Measurements from ENCODE around the gene PSMB5. TPM values are rescaled to one million over a fixed set of nuclear protein-coding genes. Genes with fewer than 3 reads are reported as not detected.

PSMB5 gene
- total and polyA plus RNA-seq, 3 donors from 2014 or later = 97.2 to 145 (median 123) TPM

- Histone ChIP-seq H3K9me3 (no peaks in the 10 kb centered on the region), H3K27ac (no peak overlapping the region), H3K36me3 (ENCODE audit: low read depth, missing control alignments) (no peaks in the 10 kb centered on the region), H3K27me3 (no peaks in the 10 kb centered on the region), H3K4me3 (no peak overlapping the region), H3K4me1 (peaks cover 2% of the 10 kb centered on the region)
- WGBS, 2 donors = 92 to 93% methylated on average over 2 of the region's 2 CpGs
- DNase-seq = no peak
- TF ChIP-seq, protein P1, sequence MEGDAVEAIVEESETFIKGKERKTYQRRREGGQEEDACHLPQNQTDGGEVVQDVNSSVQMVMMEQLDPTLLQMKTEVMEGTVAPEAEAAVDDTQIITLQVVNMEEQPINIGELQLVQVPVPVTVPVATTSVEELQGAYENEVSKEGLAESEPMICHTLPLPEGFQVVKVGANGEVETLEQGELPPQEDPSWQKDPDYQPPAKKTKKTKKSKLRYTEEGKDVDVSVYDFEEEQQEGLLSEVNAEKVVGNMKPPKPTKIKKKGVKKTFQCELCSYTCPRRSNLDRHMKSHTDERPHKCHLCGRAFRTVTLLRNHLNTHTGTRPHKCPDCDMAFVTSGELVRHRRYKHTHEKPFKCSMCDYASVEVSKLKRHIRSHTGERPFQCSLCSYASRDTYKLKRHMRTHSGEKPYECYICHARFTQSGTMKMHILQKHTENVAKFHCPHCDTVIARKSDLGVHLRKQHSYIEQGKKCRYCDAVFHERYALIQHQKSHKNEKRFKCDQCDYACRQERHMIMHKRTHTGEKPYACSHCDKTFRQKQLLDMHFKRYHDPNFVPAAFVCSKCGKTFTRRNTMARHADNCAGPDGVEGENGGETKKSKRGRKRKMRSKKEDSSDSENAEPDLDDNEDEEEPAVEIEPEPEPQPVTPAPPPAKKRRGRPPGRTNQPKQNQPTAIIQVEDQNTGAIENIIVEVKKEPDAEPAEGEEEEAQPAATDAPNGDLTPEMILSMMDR (IDR thresholded peaks at IDR 0.05) = no peak
- TF ChIP-seq POLR2A (IDR thresholded peaks at IDR 0.05) = no peak
- intact Hi-C loops (cut with DNase I; ENCODE audit: low total_unique reads) = no loop called here
These were observed 33.8 kb downstream of the PSMB5 start for GRCh38 chr14:23000860-23001259.

DNA sequence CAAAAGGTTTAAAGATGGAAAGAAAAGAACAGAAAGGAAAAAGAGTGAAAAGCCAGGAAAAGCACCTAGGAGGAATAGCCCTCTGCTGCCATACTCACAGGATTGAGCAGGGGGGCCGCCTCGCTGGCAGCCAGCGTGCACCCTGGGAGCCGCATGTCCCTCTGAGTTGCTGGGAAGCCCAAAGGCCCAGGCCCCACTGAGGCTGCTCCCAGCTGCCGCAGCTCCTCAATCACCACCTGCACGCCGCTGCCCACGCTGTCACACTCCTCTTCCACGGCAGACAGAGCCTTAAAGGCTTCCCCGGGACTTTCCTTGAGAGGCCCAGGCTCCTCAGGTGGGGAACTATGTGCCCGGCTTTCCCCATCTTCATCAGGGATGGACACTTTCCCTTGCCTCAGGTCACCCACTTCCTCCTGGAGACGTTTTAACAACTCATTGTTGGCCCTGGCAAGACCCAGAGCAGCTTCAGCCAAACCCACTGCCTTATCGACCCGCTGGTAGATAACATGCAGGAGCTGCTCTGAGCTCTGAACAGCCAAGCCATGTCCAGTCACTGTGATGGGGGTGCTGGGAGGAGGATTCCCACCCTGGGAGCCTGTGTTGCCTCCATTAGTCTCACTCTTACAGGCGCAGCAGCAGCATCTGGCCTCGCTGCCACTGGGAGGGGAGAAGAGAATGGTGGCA, 36.2 kb downstream of the PSMB5 start:
- DNase-seq = no peak
- Histone ChIP-seq H3K27ac (no peak overlapping the region), H3K27me3 (no peaks in the 10 kb centered on the region), H3K4me3 (no peak overlapping the region), H3K9me3 (no peaks in the 10 kb centered on the region), H3K36me3 (ENCODE audit: low read depth, missing control alignments) (no peaks in the 10 kb centered on the region), H3K4me1 (peaks cover 3% of the 10 kb centered on the region)
- intact Hi-C loops (cut with DNase I; ENCODE audit: low total_unique reads) = no loop called here
- 68 to 85% methylated on average over 15 to 16 of the region's 16 CpGs for WGBS, 2 donors
- TF ChIP-seq POLR2A (IDR thresholded peaks at IDR 0.05) = no peak

- Histone ChIP-seq H3K27me3 (no peaks in the 10 kb centered on the region), H3K4me3 (no peak overlapping the region), H3K9me3 (no peaks in the 10 kb centered on the region), H3K27ac (no peak overlapping the region), H3K4me1 (peaks cover 3% of the 10 kb centered on the region), H3K36me3 (ENCODE audit: low read depth, missing control alignments) (no peaks in the 10 kb centered on the region)
- peak; percentile 46 for DNase-seq
- TF ChIP-seq, protein P1 (IDR thresholded peaks at IDR 0.05) = no peak
- no peak for TF ChIP-seq POLR2A (IDR thresholded peaks at IDR 0.05)
- intact Hi-C loops (cut with DNase I; ENCODE audit: low total_unique reads) = no loop called here
- WGBS, 2 donors = 57 to 68% methylated on average over 9 of the region's 9 CpGs
These were observed 36.9 kb downstream of the PSMB5 start for GRCh38 chr14:22997676-22998323.

DNA sequence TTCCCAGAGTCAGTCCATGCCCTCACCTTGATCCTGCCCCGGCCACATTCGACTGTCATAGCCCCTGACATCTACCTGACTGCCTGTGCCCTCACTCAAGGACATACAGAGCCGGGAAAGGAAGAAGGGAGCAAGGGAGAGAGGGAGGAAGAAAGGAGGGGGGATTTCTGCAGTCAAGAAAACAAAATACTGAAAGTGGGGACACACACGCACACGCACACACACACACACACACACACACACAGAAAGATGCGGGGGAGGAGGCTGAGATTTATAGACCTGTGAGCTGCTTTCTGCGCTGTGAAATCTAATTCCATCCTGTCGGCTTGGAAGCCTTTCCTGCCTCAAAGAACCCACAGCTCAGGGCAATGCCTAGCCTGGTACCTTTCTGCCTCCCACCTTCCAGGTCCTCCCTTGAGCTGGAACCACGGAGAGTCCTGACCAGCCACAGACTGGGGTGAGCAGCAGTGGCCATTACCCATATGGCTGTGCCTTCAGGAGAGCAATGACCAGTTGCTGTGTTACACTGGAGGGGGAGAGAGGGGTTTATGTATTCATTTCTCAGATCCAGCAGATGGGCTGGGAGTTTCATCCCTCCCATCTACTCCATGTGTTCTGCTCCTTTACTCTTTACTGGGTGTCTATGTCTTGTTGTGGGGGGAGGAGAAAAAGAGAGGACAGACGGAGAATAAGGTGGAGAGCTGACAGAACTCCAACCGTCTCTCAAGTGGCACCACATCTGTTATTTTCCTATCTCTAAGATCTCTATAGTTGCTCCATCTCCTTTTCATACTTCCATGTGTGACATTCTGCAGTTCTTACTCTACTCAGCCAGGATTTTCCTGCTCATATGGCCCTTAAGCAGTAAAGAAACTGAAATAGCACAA, 37.7 kb downstream of the PSMB5 start:
- Histone ChIP-seq H3K27me3 (no peaks in the 10 kb centered on the region), H3K27ac (no peak overlapping the region), H3K36me3 (ENCODE audit: low read depth, missing control alignments) (no peaks in the 10 kb centered on the region), H3K9me3 (no peaks in the 10 kb centered on the region), H3K4me3 (no peak overlapping the region), H3K4me1 (peaks cover 3% of the 10 kb centered on the region)
- intact Hi-C loops (cut with DNase I; ENCODE audit: low total_unique reads) = no loop called here
- TF ChIP-seq, protein P1 (IDR thresholded peaks at IDR 0.05) = no peak
- no peak for DNase-seq
- 57 to 74% methylated on average over 10 to 11 of the region's 11 CpGs for WGBS, 2 donors
